WI38 (cell line): ENCODE measurements around the gene BAIAP3.

Experiments used
- H3K4me3 ChIP-seq: 2 replicates; pipeline ENCODE4 v1.5.1; 2011; ENCODE audit warnings: low read depth, mild to moderate bottlenecking, control low read depth, low read length
- TF ChIP-seq, protein P1 (sequence below): IDR thresholded peaks from 2 replicates; pipeline ENCODE4 v1.5.1; 2012; ENCODE audit warnings: low read depth, mild to moderate bottlenecking, control low read depth, low read length

BAIAP3 gene

DNA sequence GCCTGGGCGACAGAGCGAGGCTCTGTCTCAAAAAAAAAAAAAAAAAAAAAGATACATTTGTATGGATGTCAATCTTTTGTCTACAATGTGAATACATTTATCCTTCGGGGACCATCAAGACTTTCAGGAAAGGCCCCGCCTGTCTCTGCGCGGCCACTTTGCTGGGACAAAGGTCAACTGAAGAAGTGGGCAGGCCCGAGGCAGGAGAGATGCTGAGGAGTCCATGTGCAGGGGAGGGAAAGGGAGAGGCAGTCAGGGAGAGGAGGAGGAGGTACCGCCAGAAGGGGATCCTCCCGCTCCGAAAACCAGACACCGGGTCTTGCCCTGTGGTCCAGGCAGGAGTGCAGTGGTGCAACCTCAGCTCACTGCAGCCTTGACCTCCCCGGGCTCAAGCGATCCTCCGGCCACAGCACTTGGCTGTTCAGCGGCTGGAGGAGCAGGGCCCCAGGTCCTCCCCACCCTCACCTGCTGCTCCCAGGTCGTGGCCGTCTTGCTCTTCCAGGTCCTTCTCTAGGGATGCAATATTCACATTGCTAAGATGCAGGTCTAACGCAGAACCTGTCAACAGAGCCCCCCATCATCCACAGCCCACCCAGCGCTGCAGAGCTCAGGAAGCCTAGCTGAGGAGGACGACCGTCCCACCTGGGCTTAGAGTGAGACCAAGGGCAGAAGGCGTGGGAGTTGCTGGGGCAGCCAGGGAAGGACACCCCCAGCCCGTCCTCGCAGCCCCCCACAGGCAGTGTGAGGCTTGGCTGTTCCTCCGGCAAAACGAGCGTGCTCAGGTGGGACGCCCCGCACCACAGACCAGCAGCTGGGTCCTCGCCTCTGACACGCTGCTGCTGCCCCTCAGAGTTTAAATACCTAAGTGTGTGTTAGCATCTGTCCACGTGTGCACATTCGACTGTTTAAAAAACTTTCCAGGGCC, 37.9 kb downstream of the BAIAP3 start:
- TF ChIP-seq, protein P1, sequence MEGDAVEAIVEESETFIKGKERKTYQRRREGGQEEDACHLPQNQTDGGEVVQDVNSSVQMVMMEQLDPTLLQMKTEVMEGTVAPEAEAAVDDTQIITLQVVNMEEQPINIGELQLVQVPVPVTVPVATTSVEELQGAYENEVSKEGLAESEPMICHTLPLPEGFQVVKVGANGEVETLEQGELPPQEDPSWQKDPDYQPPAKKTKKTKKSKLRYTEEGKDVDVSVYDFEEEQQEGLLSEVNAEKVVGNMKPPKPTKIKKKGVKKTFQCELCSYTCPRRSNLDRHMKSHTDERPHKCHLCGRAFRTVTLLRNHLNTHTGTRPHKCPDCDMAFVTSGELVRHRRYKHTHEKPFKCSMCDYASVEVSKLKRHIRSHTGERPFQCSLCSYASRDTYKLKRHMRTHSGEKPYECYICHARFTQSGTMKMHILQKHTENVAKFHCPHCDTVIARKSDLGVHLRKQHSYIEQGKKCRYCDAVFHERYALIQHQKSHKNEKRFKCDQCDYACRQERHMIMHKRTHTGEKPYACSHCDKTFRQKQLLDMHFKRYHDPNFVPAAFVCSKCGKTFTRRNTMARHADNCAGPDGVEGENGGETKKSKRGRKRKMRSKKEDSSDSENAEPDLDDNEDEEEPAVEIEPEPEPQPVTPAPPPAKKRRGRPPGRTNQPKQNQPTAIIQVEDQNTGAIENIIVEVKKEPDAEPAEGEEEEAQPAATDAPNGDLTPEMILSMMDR: no peak
- no peak overlapping the region for H3K4me3 ChIP-seq

DNA sequence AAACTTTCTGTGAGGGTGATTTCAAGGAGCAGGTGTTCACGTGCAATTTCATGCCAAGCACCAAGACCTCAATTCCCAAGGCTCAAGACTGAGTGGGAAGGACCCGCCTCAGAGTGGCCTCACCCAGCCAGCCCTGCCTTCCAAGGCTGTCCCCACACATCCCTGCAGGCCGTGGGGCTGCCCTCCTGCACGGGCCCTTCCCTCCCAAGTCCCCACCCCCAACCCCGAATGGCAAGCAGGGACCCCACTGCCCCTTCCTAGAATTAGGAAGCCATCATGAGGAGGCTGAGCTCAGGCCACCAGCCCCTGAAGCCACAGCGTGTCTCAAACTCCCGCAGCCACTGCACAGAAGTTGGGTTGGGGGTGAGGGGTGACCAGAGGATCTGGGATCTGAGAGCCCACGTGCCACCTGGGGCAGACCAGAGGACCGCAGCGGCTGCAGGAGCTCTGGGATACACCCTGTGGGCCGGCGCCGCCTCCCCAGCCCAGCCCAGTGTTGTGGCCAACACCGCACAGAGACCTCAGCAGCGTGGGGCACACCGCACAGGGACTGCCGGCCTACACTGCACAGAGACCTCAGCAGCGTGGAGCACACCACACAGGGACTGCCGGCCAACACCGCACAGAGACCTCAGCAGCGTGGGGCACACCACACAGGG, 39.0 kb downstream of the BAIAP3 start:
- TF ChIP-seq, protein P1: no peak
- no peak overlapping the region for H3K4me3 ChIP-seq

DNA sequence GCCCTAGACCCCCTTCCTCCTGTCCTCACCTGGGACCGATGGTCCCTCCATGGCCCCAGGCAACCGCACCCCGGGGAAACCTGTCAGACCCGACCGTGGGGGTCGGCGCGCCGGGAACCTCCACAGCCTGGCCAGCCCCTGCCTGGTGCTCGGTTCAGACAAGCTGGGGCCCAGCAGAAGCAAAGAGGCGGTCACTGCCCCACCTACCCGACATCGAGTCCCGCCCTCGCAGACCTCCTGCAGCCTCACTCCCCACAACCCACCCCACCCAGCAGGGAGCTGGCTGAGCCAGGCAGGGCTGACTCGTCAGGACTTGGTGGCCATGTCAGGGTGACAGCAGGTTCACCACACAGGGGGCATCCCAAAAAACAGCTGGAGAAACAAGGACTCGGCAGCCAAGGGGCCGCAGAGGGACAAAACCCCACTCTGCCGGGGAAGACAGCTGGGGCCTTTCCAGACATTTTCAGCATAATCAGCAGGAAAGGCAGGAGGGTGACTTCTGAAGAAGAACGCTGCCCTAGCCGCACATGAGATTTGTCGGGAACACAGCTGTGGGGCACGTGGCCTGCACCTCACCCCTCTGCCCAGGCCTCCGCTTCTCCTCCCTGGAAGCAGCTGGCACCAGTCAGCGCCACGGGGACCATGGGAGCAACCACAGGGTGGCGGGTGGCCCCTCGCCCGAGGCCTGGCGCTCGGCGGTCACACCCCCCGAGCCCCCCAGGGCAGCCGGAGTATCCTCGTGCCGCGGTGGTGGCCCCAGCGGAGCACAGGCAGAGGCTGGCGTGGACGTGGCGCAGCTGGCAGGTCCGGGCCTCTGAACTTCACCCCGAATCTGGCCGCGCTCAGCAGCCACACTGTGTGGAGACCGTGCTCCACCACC, 41.2 kb downstream of the BAIAP3 start:
- no peak overlapping the region for H3K4me3 ChIP-seq

DNA sequence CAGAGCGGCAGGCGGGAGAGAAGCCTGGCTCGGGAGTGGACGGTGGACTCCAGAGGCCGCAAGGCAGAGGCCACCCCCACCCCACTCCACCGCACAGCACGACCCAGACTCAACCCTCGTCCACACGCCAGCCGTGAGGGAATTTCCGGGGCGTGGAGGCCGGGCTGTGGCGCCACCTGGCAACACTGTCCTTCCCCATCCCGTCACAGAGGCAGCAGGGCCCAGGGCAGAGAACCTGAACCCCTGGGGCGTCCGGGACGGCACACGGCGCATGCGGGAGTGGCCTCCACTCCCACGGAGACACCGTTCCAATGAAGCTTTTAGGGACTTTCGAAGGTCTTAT, 41.8 kb downstream of the BAIAP3 start:
- TF ChIP-seq, protein P1: no peak
- H3K4me3 ChIP-seq: no peak overlapping the region

More for the DNA sequence above, 41.2 kb downstream of the BAIAP3 start:
- TF ChIP-seq, protein P1: no peak

DNA sequence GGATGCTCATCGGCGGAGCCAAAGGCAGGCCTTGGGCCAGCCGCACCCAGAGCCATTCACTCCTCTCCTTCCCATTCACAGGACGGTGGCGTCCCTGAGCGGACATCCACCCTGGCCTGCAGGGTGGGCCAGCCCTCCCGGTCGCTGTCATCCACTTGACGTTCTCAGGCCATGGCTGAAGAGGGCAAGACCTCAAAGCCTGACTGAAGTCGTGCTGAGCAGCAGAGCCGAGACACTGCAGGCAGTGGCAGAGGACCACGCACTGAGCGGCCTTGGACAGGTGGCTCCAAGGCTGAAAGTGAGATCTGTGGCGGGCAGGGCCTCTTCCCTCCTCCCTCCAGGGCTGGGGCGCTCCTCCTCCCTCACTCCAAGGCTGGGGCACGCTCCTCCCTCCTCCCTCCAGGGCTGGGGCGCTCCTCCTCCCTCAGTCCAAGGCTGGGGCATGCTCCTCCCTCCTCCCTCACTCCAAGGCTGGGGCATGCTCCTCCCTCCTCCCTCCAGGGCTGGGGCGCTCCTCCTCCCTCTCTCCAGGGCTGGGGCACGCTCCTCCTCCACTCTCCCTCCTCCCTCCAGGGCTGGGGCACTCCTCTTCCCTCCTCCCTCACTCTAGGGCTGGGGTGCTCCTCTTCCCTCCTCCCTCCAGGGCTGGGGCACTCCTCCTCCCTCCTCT, 42.4 kb downstream of the BAIAP3 start:
- TF ChIP-seq, protein P1: no peak
- H3K4me3 ChIP-seq: no peak overlapping the region

DNA sequence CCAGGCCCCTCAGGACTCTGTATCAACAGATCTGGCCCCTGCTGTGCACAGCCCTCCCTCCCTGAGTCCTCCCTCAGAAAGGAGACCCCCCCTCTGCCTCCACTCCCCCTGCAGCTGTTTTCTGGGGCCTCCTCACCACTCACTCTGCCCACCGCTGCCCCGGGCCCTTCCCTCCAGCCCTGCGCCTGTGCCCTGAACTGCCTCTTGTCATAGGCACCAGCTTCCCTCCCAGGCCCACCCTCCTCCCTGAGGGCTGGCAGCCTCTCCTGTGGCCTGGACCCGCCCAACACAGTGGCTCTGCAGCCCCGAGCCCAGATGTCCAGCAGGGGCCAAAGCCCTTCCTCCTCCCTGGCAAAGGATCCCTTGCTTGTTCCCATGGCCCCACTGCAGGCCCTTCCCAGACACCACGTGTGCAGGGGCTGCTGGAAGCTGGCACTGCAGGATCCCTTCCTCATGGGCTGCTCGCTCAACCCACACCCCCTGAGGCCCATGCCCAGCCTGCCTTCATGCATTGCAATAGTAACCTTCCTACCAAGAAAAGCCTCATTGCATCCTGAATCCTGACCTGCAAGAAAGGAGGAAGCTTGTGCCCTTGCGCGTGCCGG, 44.1 kb downstream of the BAIAP3 start:
- no peak overlapping the region for H3K4me3 ChIP-seq
- TF ChIP-seq, protein P1: no peak
